HG03064 (cell line): ENCODE data around the gene BHMT2.

ENCODE experiments used
- ATAC-seq: cut with Tn5 transposase; IDR thresholded peaks from one replicate; pipeline ENCODE4 v1.9.1; 2021; ENCODE audit warnings: low read depth; ENCODE audit not compliant: unreplicated experiment

The BHMT2 gene

DNA sequence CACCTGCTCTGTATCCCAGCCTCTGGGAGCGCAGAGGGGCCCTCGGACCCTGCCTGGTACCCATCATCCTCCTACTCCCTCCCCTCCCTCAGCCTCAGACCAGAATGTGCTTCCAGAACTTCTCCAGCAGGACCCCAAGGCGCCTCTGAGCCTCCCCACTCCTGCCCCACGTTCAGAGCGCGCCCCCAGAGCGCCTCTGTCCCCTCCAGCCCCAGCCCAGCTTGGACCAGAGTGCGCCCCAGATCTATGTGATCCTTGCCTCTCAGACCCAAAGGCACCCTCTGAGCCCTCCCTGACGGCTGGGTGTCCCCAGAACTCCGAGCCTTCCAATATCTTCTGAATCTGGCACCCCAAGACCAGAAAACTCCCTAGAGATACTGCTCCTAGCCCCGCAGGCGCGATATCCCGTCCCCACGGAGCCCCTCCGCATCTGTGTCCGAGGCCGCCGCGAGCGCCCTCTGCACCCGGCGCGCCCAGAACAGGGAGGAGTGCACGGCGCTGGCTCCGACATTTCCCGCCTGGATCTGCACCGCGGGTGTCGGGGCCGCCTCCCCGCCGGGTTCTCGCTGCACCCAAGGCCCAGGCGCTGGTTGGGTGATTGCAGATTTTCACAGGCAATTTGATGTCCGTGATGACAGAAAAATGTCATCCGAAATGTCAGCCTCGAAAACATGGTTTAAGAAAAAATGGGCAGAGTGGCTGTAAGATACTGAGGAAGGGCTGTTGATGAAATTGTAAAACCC is 42.6 kb downstream of the BHMT2 start:
- ATAC-seq, result no peak

DNA sequence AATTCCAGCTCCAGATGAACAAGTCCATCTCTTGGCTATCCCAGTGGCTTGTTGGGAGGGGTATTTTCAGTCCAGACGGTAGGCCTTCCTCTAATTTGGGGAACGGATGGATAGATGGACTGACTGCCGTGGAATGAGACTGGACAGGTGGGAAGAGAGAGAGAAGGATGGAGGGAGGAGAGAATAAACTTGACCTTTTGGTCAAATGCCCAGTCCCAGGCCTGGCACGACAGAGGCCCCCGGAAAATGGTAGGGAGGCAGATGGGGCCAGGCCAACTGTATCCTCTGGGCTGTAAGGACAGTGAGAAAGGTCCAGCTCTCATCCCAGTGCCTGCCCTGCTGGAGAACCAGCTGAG is 43.1 kb downstream of the BHMT2 start:
- ATAC-seq, result no peak

DNA sequence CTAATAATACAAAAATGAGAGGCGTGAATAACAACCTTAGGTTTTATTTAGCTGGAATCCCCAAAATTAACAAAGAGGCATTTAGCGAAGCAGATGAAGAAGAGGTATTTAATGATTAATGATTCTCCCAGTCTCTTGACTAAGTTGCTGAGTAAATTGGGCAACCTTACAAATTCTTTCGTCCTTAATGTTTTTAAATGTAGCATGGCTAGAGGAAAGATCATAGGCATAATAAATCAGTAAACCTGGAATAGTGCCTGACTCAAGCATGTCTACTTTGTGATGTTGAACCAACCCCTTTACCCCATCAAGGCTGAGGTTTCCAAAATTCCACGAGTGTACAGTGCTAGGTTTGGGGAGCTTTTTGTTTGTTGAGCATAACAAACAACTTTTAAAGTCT is 49.9 kb downstream of the BHMT2 start:
- no peak for ATAC-seq

DNA sequence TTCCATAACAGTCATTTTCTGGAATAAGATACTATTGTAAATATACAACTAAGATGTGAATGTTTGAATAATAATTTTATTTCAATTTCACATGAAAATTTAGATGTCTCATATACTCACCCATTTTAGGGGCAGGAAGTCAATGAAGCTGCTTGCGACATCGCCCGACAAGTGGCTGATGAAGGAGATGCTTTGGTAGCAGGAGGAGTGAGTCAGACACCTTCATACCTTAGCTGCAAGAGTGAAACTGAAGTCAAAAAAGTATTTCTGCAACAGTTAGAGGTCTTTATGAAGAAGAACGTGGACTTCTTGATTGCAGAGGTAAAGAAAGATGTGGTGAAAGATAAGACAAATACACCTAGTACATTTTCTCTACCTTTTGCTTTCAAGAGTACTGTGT is 50.7 kb downstream of the BHMT2 start:
- no peak for ATAC-seq

DNA sequence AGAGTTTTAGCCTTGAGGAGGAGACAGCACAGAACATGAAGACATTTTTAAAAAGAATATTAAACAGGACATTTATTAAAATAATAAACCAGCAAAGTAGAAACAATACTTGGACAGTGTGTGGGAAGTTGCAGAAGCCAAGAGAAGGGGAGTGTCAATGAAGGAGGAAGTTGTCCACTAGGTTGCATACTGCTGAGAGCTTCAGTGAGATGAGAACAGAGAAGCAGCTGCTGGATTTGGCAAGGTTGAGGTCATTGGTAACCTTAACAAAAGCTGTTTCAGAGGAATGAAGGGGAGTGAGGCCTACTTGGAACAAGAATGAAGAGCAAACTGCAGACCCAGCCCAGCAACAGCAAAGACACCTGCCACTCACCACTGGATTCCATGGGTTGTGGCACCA is 53.4 kb downstream of the BHMT2 start:
- no peak for ATAC-seq

DNA sequence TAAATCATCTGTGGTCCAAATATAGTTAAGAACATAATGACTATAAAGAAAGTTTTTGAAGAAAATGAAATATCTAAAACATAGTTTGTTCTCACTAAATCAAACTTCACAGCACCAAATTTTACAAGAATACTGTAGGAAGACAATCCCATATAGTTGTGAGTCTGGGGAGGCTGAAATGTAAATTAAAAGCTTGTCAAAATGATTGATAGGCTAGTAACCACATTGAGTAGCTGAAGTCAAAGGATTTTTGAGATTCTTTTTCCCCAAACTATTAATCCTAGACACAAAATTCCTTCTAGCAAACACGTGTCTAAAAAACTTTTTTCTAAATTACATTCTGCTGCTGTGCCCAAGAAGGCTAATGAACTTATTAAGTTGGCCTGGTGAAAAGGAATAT is 55.0 kb downstream of the BHMT2 start:
- ATAC-seq, result no peak

DNA sequence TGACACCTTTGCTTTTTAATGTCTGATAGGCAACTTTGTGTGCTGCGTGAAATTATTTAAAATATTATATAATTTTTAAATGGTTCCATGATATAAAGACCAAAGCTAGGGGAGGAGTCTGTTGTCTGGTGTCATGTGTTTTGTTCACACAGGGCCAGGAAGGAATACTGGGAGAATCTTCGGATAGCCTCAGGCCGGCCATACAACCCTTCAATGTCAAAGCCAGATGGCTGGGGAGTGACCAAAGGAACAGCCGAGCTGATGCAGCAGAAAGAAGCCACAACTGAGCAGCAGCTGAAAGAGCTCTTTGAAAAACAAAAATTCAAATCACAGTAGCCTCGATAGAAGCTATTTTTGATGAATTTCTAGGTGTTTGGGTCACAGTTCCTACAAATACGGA is 61.2 kb downstream of the BHMT2 start:
- no peak for ATAC-seq

DNA sequence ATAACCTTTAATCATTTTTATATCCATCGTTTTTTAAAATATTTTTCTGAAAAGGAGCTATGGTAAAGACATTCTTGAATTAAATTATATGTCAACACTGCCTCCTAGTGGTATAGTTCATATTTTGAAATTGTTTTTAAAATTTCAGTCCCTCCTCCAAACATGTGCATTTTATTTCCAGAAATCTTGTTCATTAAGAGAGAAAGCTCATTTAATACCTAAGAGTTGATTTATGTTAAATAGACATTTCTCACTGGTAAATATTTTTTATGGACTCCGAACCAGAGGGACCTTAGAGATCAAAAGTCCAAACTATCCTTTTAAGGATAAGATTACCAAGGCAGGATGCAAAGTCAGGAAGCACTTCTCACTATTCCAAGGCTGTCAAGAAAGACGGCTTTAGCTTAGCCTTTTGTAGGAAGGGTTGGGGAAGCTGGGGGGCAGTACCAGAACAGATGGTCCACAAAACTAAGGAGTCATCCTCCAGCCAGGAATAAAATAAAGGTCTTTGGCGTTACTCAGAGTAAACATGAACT is 63.6 kb downstream of the BHMT2 start:
- no peak for ATAC-seq

DNA sequence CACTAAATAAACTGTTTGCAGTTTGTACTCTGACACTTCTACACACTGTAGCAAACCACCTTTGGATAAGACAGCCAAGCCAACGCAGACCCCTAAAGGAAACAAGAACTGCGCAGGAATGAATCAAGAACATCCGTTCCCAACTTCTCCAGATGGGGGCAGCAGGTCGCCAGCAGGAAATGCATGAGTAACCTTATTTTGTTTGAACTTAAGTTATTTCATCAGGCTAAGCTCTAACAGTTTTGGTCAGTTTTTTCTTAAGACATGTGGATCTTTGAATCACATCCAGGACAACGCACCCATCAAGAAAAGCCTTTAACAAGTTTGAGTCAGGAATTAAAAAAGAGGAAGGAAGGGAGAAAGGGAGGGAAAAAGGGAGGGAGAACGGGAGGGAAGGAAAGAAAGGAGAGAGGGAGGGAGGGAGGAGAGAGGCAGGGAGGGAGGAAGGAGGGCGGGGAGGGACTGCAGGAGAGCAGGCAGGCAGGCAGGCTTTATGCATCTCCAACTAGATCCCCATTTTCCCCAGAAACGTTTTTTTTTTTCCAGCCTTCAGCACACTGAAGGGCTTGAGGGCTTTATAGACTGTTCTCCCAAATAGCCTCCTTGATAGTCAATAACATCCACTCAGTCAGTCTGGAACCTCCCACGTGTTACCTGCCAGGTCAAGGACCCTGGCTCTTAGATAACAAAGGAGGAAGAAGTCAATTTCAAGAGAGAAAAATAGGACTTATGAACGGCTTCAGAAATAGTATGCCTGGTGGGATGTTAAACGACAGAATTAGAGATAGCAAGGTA is 64.3 kb downstream of the BHMT2 start:
- no peak for ATAC-seq

DNA sequence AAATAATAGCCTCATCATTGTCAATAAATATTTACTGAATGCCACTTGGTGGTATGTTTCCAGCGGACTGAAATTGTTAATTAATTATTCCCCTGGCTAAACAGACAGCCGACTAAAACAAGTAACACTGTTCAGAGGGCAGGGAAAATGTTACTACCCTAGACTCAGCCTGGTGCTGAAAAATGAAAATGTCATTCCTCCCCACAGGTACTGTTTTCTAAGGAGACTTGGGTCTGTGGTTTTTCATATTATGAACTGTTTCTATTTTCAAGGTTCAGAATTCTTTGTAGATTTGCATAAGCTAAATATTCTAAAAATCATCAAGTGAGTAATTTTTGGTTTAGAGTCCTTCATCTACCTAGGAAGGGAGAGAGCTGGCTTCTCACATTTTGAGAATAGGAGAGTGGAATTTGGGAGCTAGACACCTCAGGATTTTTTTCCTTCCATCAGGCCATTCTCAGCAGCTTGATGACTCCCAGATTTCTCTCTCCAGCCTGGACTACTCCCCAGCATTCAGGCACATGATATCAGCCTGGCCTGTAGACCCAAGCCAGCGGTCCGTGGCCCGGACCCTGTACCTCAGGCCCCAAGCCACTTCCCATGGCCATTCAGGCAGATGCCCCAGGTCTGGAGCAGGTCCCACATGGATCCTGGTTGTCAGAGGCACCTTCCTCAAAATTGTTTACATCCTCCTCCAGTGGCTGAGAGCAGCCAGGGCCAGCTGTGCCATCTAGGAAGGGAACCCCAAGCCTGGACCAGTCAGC is 66.4 kb downstream of the BHMT2 start:
- ATAC-seq, result no peak

DNA sequence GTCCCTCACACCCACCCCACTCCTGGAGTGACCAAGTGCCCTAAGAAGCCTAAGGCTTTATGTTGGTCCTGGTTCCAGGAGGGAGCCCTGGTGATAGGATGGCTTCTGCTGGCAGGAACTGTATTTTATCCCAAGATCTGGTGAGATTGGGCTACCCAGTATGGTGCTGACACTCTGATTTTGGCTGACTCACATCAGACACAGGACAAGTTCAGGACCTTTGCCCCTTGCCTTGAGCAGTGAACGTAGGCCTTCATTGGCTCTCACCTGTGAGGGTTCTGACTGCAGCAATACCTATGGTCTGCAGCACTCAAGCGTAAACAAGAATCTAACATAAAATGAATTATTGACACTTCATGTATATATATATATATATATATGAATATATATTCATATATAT is 67.1 kb downstream of the BHMT2 start:
- no peak for ATAC-seq
